GM19463 (cell line): ENCODE measurements around the gene VAV1.
A peak's percentile ranks its signal among the peaks of the same experiment; 100 is the strongest.
"Not testable (repeated sequence)": the region's sequence is repeated elsewhere in the genome, so short reads cannot be mapped to it uniquely, and the experiment has no call there.

ENCODE experiments used
- ATAC-seq: cut with Tn5 transposase; IDR thresholded peaks from one replicate; pipeline ENCODE4 v1.9.1; 2021; ENCODE audit warnings: mild to moderate bottlenecking, moderate library complexity; ENCODE audit not compliant: unreplicated experiment

Gene VAV1

GRCh38 chr19:6779206-6779605, 6.7 kb downstream of the VAV1 start:
- ATAC-seq, result no peak

DNA sequence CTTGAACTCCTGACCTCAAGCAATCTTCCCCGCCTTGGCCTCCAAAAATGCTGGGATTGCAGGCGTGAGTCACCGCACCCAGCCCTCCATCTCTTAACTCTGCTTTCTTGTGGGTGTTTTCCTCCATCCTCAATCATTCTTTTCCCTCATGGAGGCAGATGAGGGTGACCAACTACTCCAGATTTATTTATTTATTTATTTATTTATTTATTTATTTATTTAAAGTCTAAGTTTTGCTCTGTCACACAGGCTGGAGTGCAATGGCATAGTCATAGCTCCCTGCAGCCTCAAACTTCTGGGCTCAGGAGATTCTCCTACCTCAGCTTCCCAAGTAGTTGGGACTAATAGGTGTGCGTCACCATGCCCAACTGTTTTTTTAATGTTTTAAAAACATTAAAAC, 14.9 kb downstream of the VAV1 start:
- ATAC-seq, result no peak

DNA sequence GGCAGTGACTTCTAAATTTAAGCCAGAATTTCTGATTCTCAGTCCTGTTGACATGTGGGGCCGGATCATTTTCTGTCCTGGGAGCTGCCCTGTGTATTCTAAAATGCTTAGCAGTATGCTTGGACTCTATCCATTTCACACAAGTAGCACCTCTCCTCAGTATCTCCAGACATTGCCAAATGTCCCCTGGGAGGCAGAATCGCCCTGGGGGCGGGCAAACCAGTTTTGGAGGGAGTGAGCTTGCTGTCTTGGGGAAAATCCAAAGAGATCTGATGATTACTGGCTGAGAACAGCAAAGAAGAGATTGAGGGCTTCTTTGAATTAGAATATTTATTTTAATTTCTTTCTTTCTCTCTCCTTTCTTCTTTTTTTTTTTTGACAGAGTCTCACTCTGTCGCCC, 16.4 kb downstream of the VAV1 start:
- ATAC-seq, result no peak

DNA sequence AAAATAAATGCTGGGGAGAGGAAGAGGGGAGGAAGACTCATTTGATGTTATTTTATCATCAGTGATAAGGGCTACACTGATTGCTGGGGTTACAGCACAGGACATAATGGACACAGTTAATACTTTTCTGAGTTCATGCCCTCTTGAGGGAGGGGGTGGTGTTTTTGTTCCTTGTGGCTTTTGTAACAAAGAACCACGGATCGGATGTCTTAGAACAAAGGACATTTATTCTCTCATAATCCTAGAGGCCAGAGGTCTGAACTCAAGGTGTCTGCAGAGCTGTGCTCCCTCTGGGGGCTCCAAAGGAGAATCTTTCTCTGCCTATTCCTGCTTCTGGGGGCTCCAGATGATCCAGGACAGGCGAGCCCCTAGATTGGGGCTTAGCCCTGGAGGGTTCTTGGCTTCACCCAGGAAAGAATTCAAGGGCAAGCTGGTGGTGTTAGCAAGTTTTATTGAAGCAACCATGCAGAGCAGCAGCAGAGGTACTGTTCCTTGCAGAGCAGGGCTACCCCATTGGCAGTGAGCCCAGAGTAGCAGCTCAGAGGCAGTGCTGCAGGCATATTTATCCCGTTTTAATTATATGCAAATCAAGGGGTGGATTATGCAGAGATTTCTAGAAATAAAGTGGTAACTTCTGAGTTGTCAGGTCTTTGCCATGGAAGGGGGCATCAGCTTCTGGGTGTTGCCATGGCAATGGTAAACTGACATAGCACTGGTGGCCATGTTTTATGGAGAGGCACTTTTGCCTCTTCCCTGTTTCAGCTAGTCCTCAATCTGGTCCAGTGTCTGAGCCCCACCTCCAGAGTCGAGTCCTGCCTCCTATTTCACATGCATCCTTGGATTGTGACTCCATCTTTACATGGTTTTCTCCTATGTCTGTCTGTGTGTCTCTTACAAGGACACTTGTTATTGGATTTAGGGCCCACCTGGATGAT, 18.0 kb downstream of the VAV1 start:
- ATAC-seq, result no peak

GRCh38 chr19:6791237-6791636, 18.7 kb downstream of the VAV1 start:
- ATAC-seq, result no peak

DNA sequence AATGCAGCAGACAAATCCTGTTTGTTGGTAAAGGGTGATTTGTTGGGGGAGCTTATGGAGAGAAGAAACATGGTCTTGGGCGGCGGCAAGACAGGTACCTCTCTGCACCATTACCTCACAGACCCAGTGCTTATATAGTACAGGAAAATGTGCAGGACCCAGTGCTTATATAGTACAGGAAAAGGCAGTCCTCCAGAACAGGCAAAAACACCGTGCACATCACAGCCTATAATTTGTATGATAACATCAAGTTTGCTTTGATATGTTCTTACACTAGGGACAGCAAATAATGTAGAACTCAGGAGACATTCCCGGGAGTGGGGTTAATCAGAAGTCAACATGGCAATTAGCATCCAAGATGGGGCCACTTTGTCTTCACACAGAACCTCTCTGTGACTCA, 20.9 kb downstream of the VAV1 start:
- no peak for ATAC-seq

GRCh38 chr19:6793973-6794372, 21.5 kb downstream of the VAV1 start:
- ATAC-seq, result no peak

GRCh38 chr19:6794686-6795431, 22.4 kb downstream of the VAV1 start:
- ATAC-seq, result no peak

GRCh38 chr19:6796278-6796677, 23.8 kb downstream of the VAV1 start:
- no peak for ATAC-seq

DNA sequence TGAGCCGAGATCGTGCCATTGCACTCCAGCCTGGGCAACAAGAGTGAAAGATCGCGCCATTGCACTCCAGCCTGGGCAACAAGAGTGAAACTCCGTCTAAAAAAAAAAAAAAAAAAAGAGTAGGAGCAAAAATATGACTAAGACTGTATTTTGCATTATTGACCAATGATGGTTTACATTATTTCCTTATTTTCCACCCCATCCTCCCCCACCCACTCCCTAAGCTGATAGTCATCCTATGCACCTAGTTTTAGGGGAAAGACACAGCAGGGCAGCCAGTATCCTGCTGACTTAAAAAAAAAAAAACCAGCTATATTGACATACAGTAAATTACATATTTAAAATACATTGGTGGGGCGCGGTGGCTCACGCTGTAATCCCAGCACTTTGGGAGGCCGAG, 25.1 kb downstream of the VAV1 start:
- ATAC-seq, result no peak

GRCh38 chr19:6800160-6800790, 27.8 kb downstream of the VAV1 start:
- not testable (repeated sequence) for ATAC-seq

DNA sequence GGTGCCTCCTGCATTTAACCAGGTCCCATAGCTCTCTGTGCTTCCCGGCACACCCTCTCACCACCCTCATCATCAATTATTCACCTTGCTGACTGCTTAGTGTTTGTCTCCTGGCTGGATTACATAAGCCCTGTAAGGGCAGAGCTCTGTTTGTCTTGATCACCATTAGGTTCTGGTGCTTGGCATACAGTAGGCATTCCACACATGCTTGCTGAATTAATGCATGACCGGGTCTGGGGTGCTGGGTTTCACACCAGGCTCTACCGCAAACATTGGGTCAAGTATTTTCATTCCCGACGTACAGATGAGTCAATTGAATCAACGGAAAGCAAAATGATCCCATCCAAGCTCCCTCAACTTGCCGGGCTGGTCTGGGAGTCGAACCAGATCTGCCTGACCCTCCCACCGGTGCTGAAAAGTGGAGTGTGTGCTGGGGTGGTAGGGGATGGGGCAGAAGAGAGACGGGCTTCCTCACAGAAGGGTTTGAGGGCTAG, 28.5 kb downstream of the VAV1 start:
- no peak for ATAC-seq

- ATAC-seq, result peak; percentile 43
Measured at GRCh38 chr19:6801485-6802086, 29.1 kb downstream of the VAV1 start.

- no peak for ATAC-seq
Measured at GRCh38 chr19:6802336-6803035, 30.0 kb downstream of the VAV1 start.

- ATAC-seq, result no peak
Measured at GRCh38 chr19:6803036-6803404, 30.5 kb downstream of the VAV1 start.

DNA sequence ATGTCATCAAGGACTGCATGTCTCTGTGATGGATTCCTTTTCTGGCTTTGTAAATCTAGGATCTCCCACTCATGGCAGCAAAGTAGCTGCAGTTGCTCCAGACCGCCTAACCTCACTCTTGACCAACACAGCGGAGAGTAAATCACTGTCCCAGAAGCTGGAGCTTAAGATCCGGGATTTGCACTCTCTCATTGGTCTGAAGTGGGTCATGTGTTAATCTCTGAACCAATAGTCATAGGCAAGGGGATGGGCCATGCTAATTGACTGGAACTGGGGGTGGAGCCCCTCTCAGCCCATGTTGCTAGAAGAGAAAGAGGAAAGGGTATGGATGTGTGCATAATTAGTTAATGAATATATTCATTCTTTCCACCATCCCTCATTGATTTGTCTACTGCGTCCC, 34.0 kb downstream of the VAV1 start:
- no peak for ATAC-seq

DNA sequence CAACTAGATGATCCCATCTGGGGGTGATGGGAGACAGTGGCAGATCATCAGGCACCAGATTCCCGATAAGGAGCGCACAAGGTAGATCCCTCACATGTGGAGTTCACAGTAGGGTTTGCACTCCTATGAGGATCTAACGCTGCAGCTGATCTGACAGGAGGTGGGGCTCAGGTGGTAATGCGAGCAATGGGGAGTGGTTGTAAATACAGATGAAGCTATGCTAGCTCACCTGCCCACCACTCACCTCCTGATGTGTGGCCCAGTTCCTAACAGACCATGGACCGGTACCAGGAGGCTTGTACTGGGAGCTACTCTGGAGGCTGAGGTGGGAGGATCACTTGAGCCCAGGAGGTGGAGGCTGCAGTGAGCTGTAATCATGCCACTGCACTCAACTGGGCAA, 34.8 kb downstream of the VAV1 start:
- no peak for ATAC-seq

- no peak for ATAC-seq
Measured at GRCh38 chr19:6808494-6808893, 36.0 kb downstream of the VAV1 start.

DNA sequence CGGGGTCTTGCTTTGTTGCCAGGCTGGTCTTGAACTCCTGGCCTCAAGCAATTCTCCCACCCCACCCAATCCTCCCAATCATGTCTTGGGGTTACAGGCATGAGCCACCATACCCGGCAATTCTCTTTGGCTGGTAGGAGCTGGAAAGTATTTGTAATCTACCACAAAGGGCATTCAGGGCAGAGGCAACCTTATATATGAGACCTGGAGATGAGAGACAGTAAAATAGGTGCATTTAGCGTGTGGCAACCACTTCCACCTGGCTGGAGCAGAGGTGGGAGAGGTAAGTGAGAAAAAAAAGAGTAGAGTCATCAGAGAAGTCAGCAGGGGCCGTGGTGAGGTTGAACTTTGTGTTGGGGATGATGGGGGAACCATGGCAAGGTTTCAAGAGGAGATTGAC, 36.8 kb downstream of the VAV1 start:
- no peak for ATAC-seq

DNA sequence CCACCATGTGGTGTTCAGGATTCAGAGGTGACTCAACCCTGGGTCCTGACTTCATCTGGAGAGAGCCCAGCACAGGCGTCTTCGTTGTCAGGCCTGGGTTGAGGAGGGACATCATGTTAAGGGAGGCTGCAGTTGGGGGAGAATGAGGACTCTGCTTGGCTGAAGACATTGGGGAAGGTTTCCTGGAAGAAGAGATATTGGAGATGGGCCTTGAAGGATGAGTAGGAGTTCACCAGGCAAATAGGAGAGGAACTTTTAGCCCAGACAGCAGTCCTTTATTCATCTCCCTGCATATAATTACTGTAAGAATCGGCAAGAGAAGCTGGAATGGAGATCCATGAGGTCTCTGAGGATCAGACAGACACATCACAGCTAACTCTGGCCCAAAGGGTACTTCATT, 38.9 kb downstream of the VAV1 start:
- ATAC-seq, result no peak

DNA sequence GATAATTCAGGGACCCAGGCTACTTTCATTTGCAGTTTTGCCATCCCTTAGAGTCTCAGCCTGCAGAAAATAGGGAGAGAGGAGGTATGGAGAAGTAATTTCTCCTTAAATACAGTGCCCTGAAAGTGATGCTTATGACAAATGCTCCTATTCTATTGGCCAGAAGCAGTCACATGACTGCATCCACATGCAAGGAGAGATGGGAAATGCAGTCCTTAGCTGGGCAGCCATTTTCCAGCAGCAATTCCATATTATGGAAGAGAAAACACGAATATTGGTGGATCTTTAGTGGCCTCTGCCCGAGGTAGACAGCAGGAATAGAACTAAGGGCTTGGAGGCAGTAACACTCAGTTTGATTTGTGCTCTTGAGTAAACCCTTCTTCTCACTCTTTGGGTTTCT, 39.4 kb downstream of the VAV1 start:
- no peak for ATAC-seq
